Motor neuron (in vitro differentiated cells): ENCODE data around the gene CDK10. TPM values are rescaled to one million over a fixed set of nuclear protein-coding genes. Genes with fewer than 3 reads are reported as not detected.

Experiments used
- ATAC-seq, 8 experiments: fragments of 200-7000 bp; cut with Tn5 transposase; replicated peaks in 6 of 8; 2 replicates each; pipeline ENCODE4 v1.8.0; 2021; ENCODE audit warnings: mild to moderate bottlenecking in 8 of 8, moderate library complexity in 8 of 8
- H3K27ac ChIP-seq, 2 donors: fragments of 250-450 bp; sonication (Bioruptor Pico); 2 replicates each; pipeline ENCODE4 v1.9.0; 2021; ENCODE audit warnings: antibody characterized with exemption in 2 of 2, mild to moderate bottlenecking in 2 of 2, moderate library complexity in 1 of 2
- H3K4me1 ChIP-seq, 2 donors: fragments of 250-450 bp; sonication (Bioruptor Pico); replicated peaks in 1 of 2; 2 replicates each; pipeline ENCODE4 v1.6.1; 2021; ENCODE audit warnings: antibody characterized with exemption in 2 of 2, mild to moderate bottlenecking in 2 of 2, moderate library complexity in 1 of 2
- H3K4me3 ChIP-seq, 5 donors: fragments of 250-450 bp; sonication (Bioruptor Pico); 2 replicates each; pipeline ENCODE4 v1.9.0; 2021; ENCODE audit warnings: antibody characterized with exemption in 5 of 5, mild to moderate bottlenecking in 5 of 5, moderate library complexity in 4 of 5
- WGBS, 10 experiments: fragments of 450-650 bp; shearing (Covaris generic); methylation state at CpG; one replicate each; pipeline ENCODE4 v1.0.0; 2022; 5-methylcytosine and 5-hydroxymethylcytosine counted together
- in situ Hi-C, 9 experiments: fragments of 400-800 bp; cut with MboI; loops; one replicate each; pipeline ENCODE4 v1.15.0; 2021; ENCODE audit warnings: low sequenced_read_pairs in 9 of 9, low pct_unique_long_range_greater_than_20kb in 2 of 9; ENCODE audit not compliant: unreplicated experiment in 9 of 9
- total RNA-seq, 8 experiments: library from RNA; unstranded; fragments of 300-600 nt; gene quantifications; 2 replicates each; pipeline versions ENCODE4 v1.2.3 to v1.2.4, GENCODE V29; 2022

CDK10 gene
- total RNA-seq, 8 experiments from 2014 or later, result 18.3 to 122 (median 46.6) TPM

DNA sequence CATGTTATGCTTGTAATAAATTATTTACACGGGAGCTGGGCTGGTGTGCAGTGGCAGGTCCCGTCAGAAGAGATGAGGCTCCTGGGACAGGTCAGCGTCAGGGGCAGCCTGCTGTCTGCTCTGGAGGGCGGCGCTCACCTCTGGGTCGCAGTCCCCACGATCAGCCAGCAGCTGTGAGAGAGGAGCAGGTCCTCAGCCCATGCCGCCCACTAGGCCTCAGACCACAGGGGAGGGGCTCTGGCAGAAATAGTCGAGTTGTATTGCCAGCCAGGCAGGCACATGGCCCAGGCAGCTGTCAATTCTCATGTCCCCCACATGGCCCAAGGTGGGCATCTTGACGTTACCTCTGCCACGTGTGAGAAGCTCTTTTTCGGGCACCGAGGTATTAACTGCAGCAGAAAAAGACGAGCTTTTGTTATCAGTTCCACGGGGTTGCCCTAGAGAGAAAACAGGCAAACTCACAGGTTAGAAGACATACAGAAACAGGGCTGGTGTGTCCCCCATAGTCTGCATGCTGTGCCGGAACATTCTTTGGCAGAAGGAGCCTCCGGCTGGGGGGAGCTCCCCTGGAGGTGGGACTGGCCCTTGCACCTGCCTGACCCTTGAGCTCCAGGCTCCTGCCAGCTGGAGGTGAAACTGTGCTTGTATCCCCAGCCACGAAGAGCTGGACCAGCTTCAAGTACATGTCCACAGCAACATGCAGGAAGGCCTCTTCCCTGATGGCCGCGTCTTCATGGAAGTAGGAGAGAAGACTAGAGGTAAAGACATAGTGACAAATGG is 52.2 kb downstream of the CDK10 start:
- in situ Hi-C loops, result no loop called here
- H3K4me3 ChIP-seq, result no peak overlapping the region
- peak overlapping the region in 1 of 2 donors; percentile 23 for H3K27ac ChIP-seq
- WGBS, 10 experiments, result 69 to 91% (median 85%) methylated on average over 2 to 9 of the region's 20 CpGs; no CpG with 5 or more reads in 2 of the 10 experiments
- ATAC-seq, result peak in 4 of 8 experiments; percentile 18 to 45 (median 33)
- H3K4me1 ChIP-seq, result no peaks in the 10 kb centered on the region

DNA sequence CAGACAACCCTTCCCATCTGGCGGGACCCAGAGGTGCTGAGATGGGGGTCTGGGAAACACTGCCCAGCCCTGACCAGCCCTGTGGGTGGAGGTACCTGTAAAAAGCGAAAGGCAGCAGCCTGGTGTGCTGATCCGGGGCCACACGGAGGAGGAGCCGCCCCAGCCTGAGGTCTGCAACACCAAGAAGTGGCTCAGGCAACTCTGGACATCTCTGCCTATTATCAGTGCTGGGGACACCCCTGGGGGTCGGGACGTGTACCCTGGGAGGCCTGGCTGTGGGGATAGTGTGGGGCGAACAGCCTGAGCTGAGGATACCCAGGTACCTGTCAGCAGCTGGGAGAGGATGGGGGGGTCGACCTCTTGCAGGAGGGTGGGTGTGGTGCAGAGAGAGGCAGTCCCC is 52.9 kb downstream of the CDK10 start:
- ATAC-seq, result peak in 4 of 8 experiments; percentile 12 to 35 (median 20)
- WGBS, 10 experiments, result 20 to 100% methylated on average over 1 of the region's 9 CpGs; no CpG with 5 or more reads in 8 of the 10 experiments
- in situ Hi-C loops, result no loop called here
- no peak overlapping the region for H3K4me3 ChIP-seq
- H3K4me1 ChIP-seq, result no peaks in the 10 kb centered on the region
- H3K27ac ChIP-seq, result no peak overlapping the region

DNA sequence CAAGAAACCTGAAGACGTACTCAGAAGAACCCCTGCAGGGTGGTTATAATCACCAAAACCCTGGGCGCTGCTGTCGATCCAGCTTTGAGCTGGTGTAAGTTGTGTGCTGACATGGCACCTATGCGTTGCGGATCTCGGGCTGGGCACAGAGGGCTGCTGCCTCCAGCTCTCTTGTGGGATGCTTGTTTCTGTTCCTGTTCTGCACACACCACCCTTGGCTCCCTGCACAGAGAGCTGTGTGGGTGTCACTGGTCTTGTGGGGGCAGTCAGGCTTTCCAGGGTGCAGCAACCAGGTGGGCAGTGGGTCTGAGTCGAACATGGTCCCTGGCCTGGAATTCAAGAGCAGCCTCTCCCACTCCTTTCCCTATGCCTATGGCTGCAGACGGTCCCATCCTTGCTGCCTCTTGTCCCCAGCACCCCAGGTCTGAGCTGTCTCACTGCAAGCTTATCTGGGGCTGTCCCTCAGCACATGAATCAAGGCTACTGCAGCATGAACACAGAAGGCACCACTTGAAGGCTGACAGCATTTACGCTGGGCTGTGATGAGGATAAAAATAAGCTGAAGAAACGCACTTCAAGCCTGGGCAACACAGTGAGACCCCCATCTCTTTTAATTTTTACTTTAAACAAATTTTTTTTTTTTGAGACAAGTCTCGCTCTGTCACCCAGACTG is 55.0 kb downstream of the CDK10 start:
- in situ Hi-C loops, result no loop called here
- ATAC-seq, result peak in 3 of 8 experiments; percentile 10 to 13 (median 11)
- no peak overlapping the region for H3K4me3 ChIP-seq
- no peaks in the 10 kb centered on the region for H3K4me1 ChIP-seq
- 61 to 100% (median 93%) methylated on average over 1 to 6 of the region's 11 CpGs; no CpG with 5 or more reads in 1 of the 10 experiments for WGBS, 10 experiments
- H3K27ac ChIP-seq, result no peak overlapping the region

DNA sequence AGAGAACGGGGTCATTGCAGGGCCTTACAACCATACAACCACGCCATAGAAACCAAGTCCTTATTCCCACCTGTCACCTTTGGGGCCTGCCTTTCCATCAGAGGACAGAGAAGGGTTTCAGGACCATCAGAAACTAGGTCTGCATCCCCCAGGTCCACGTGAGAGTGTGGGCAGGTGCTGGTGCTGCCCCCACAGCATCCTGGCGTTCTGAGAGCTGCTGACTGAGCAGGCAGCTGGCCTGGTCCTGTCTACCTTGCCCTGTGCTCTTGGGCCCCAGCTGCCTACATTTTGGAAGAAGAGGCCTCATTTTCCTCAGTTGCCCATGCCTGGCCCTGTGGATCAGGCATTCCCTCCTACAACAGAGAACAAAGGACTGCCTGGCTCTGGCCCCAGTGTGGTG is 56.5 kb downstream of the CDK10 start:
- Histone ChIP-seq H3K4me1 (no peaks in the 10 kb centered on the region), H3K4me3 (no peak overlapping the region), H3K27ac (no peak overlapping the region)
- no peak for ATAC-seq
- WGBS, 10 experiments, result 29 to 100% (median 100%) methylated on average over 1 to 4 of the region's 4 CpGs; no CpG with 5 or more reads in 3 of the 10 experiments
- in situ Hi-C loops, result no loop called here

DNA sequence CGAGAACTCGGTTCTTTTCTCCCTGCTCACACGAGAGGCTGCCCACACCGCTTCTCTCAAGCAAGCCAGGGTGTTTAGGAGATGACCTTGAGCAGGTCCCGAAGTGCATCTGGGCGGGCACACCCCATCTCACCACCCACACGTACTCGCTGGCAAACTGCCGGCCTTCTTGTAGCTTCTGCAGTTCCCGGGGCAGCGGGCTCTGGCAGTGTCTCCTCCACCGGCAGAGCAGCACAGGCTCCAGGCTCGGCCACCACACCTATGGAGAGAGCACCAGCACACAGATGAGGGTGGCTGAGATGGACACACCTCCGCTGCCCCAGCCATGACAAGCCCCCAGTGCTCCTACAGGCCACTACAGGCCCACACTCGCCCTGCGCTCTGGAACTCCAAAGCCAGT is 58.3 kb downstream of the CDK10 start:
- in situ Hi-C loops, result no loop called here
- Histone ChIP-seq H3K4me1 (no peaks in the 10 kb centered on the region), H3K27ac (no peak overlapping the region), H3K4me3 (no peak overlapping the region)
- peak in 2 of 8 experiments; percentile 12 to 13 for ATAC-seq
- 87 to 100% (median 93%) methylated on average over 1 to 7 of the region's 16 CpGs; no CpG with 5 or more reads in 5 of the 10 experiments for WGBS, 10 experiments

Other genes starting within 250 kb of the CDK10 start
- gene ANKRD11, start 196.1 kb upstream of the CDK10 start, total RNA-seq, result 100 to 1,000 TPM in 2 of 8 experiments, 10 to 100 TPM in 6; 22.6 to 148 (median 52.5) TPM
- gene SPG7, start 178.3 kb upstream of the CDK10 start, total RNA-seq, result 100 to 1,000 TPM in 2 of 8 experiments, 10 to 100 TPM in 6; 47.7 to 134 (median 71.6) TPM
- 1,000 to 10,000 TPM; 1,624 to 3,284 (median 2,183) TPM for gene RPL13, start 126.0 kb upstream of the CDK10 start, total RNA-seq
- gene CPNE7, start 110.9 kb upstream of the CDK10 start, total RNA-seq, result 10 to 100 TPM in 3 of 8 experiments, 1 to 10 TPM in 4, not detected in 1; 2.2 to 17.1 (median 7.3) TPM
- gene DPEP1, start 73.0 kb upstream of the CDK10 start, total RNA-seq, result 1 to 10 TPM in 1 of 8 experiments, under 1 TPM in 7; 0.21 to 1.4 (median 0.34) TPM
- 10 to 100 TPM; 34.0 to 67.0 (median 51.4) TPM for gene CHMP1A, start 29.0 kb upstream of the CDK10 start, total RNA-seq
- 10 to 100 TPM in 2 of 8 experiments, 1 to 10 TPM in 6; 4.3 to 22.4 (median 7.6) TPM for gene SPATA33, start 28.9 kb upstream of the CDK10 start, total RNA-seq
- 10 to 100 TPM in 1 of 8 experiments, 1 to 10 TPM in 7; 2.1 to 10.7 (median 6.2) TPM for gene SPATA2L, start 15.0 kb downstream of the CDK10 start, total RNA-seq
- 10 to 100 TPM in 3 of 8 experiments, 1 to 10 TPM in 5; 4.5 to 14.6 (median 8.9) TPM for gene VPS9D1, start 34.2 kb downstream of the CDK10 start, total RNA-seq
- 10 to 100 TPM; 10.5 to 61.0 (median 16.0) TPM for gene ZNF276, start 34.8 kb downstream of the CDK10 start, total RNA-seq
- 10 to 100 TPM in 3 of 8 experiments, 1 to 10 TPM in 5; 3.7 to 59.7 (median 7.7) TPM for gene FANCA, start 130.0 kb downstream of the CDK10 start, total RNA-seq
- 10 to 100 TPM in 6 of 8 experiments, 1 to 10 TPM in 2; 3.7 to 21.5 (median 14.0) TPM for gene SPIRE2, start 141.8 kb downstream of the CDK10 start, total RNA-seq
- gene TCF25, start 186.9 kb downstream of the CDK10 start, total RNA-seq, result 100 to 1,000 TPM in 7 of 8 experiments, 10 to 100 TPM in 1; 94.7 to 213 (median 143) TPM
- gene MC1R, start 232.2 kb downstream of the CDK10 start, total RNA-seq, result 1 to 10 TPM; 2.8 to 8.4 (median 5.1) TPM
- 1,000 to 10,000 TPM in 1 of 8 experiments, 100 to 1,000 TPM in 5, 10 to 100 TPM in 2; 34.7 to 2,215 (median 670) TPM for gene TUBB3, start 236.7 kb downstream of the CDK10 start, total RNA-seq